WTC11 (cell line): ENCODE results near the gene SDC4. TPM values are rescaled to one million over a fixed set of nuclear protein-coding genes. Genes with fewer than 3 reads are reported as not detected.

Experiments used
- ATAC-seq: fragments of 200-7000 bp; cut with Tn5 transposase; 2 replicates; pipeline ENCODE4 v1.10.0; 2021; ENCODE audit warnings: mild to moderate bottlenecking, moderate library complexity
- CTCF ChIA-PET: fragments of 300-600 bp; sonication (Branson Sonifier 250); formaldehyde crosslinking; loops from one replicate; lab custom pipeline; 2021; ENCODE audit warnings: antibody characterized with exemption; lab: Charles Lee
- POLR2A ChIA-PET: fragments of 350-600 bp; sonication (Branson Sonifier 250); formaldehyde crosslinking; loops from one replicate; lab custom pipeline; 2021; ENCODE audit warnings: antibody characterized with exemption; lab: Charles Lee
- DNase-seq: peaks from one replicate; pipeline ENCODE4 v3.0.0; 2021; ENCODE audit warnings: low spot score
- H3K27ac Mint-ChIP-seq: 2 replicates; pipeline ENCODE4 v1.8.0; 2021; ENCODE audit warnings: mixed read lengths
- H3K27me3 Mint-ChIP-seq: 2 replicates; pipeline ENCODE4 v1.8.0; 2021; ENCODE audit warnings: low read depth, mild to moderate bottlenecking, moderate library complexity, mixed read lengths
- H3K36me3 Mint-ChIP-seq: 2 replicates; pipeline ENCODE4 v1.8.0; 2021; ENCODE audit warnings: mixed read lengths
- H3K4me1 Mint-ChIP-seq: 2 replicates; pipeline ENCODE4 v1.8.0; 2022; ENCODE audit warnings: mixed read lengths
- H3K4me3 Mint-ChIP-seq: 2 replicates; pipeline ENCODE4 v1.8.0; 2021; ENCODE audit warnings: mild to moderate bottlenecking, moderate library complexity, mixed read lengths
- H3K9me3 Mint-ChIP-seq: 2 replicates; pipeline ENCODE4 v1.8.0; 2021; ENCODE audit warnings: mixed read lengths
- ATF1 ChIP-seq: sonication (generic); formaldehyde crosslinking; IDR thresholded peaks from 2 replicates; pipeline ENCODE4 v1.8.1; 2023; ENCODE audit warnings: mild to moderate bottlenecking, moderate library complexity, missing genetic modification reagents
- ATF2 ChIP-seq: sonication (generic); formaldehyde crosslinking; IDR thresholded peaks from 2 replicates; pipeline ENCODE4 v1.8.1; 2022; ENCODE audit warnings: low read depth, missing genetic modification reagents, borderline replicate concordance
- FOXJ3 ChIP-seq: sonication (generic); formaldehyde crosslinking; IDR thresholded peaks from 2 replicates; pipeline ENCODE4 v1.9.0; 2021; ENCODE audit warnings: missing genetic modification reagents, mild to moderate bottlenecking, borderline replicate concordance
- GRHL2 ChIP-seq: fragments of 250-450 bp; sonication (Bioruptor Pico); IDR thresholded peaks from 2 replicates; pipeline ENCODE4 v1.8.0; 2022; ENCODE audit warnings: mild to moderate bottlenecking, moderate library complexity; ENCODE audit not compliant: insufficient replicate concordance, severe bottlenecking
- GTF2I ChIP-seq: fragments of 250-450 bp; sonication (Bioruptor Pico); conservative IDR thresholded peaks from 2 replicates; pipeline ENCODE4 v1.4.0; 2021; ENCODE audit warnings: mild to moderate bottlenecking
- HMGA2 ChIP-seq: fragments of 250-450 bp; sonication (Bioruptor Pico); IDR thresholded peaks from 2 replicates; pipeline ENCODE4 v1.4.0; 2021; ENCODE audit warnings: mild to moderate bottlenecking, moderate library complexity
- MXD4 ChIP-seq: fragments of 250-450 bp; sonication (Bioruptor Pico); IDR thresholded peaks from 2 replicates; pipeline ENCODE4 v1.8.0; 2021; ENCODE audit warnings: mild to moderate bottlenecking, moderate library complexity, borderline replicate concordance
- NFATC4 ChIP-seq: fragments of 250-450 bp; sonication (Bioruptor Pico); IDR thresholded peaks from 2 replicates; pipeline ENCODE4 v1.9.0; 2021; ENCODE audit warnings: mild to moderate bottlenecking
- PRDM15 ChIP-seq: sonication (generic); formaldehyde crosslinking; IDR thresholded peaks from 2 replicates; pipeline ENCODE4 v1.8.0; 2022; ENCODE audit warnings: missing genetic modification reagents
- RORB ChIP-seq: fragments of 250-450 bp; sonication (Bioruptor Pico); IDR thresholded peaks from 2 replicates; pipeline ENCODE4 v1.9.0; 2021; ENCODE audit warnings: mild to moderate bottlenecking
- TEAD4 ChIP-seq: sonication (generic); formaldehyde crosslinking; IDR thresholded peaks from 2 replicates; pipeline ENCODE4 v1.8.0; 2022; ENCODE audit warnings: mild to moderate bottlenecking, missing genetic modification reagents
- USF1 ChIP-seq: sonication (generic); formaldehyde crosslinking; IDR thresholded peaks from 2 replicates; pipeline ENCODE4 v1.8.0; 2022; ENCODE audit warnings: mild to moderate bottlenecking, missing genetic modification reagents
- ZNF121 ChIP-seq: sonication (generic); formaldehyde crosslinking; IDR thresholded peaks from 2 replicates; pipeline ENCODE4 v1.8.0; 2023; ENCODE audit warnings: missing genetic modification reagents
- total RNA-seq: library from RNA; stranded (reverse); gene quantifications from 3 replicates; pipeline ENCODE4 v1.2.3, GENCODE V29; 2021
- TF ChIP-seq, protein P1 (sequence below): fragments of 200-600 bp; IDR thresholded peaks from 2 replicates; pipeline ENCODE4 v1.8.0; 2022; ENCODE audit warnings: antibody characterized with exemption
- TF ChIP-seq, protein P2 (sequence below): fragments of 250-450 bp; sonication (Bioruptor Pico); IDR thresholded peaks from 2 replicates; pipeline ENCODE4 v1.9.0; 2021; ENCODE audit warnings: mild to moderate bottlenecking

Gene SDC4
- total RNA-seq, 1 experiment from 2014 or later: 64.0 TPM

GRCh38 chr20:45304464-45304999 is 43.7 kb downstream of the SDC4 start (continued):
- no peak for TF ChIP-seq MXD4
- no peak for TF ChIP-seq FOXJ3

- TF ChIP-seq PRDM15 (CRISPR knock-in tag): no peak
- TF ChIP-seq GRHL2: no peak
- no peak for TF ChIP-seq RORB (CRISPR knock-in tag)
- TF ChIP-seq USF1 (CRISPR knock-in tag): no peak
- TF ChIP-seq HMGA2: no peak
- no peak for TF ChIP-seq NFATC4
- TF ChIP-seq ATF1 (CRISPR knock-in tag): no peak
- TF ChIP-seq, protein P1, sequence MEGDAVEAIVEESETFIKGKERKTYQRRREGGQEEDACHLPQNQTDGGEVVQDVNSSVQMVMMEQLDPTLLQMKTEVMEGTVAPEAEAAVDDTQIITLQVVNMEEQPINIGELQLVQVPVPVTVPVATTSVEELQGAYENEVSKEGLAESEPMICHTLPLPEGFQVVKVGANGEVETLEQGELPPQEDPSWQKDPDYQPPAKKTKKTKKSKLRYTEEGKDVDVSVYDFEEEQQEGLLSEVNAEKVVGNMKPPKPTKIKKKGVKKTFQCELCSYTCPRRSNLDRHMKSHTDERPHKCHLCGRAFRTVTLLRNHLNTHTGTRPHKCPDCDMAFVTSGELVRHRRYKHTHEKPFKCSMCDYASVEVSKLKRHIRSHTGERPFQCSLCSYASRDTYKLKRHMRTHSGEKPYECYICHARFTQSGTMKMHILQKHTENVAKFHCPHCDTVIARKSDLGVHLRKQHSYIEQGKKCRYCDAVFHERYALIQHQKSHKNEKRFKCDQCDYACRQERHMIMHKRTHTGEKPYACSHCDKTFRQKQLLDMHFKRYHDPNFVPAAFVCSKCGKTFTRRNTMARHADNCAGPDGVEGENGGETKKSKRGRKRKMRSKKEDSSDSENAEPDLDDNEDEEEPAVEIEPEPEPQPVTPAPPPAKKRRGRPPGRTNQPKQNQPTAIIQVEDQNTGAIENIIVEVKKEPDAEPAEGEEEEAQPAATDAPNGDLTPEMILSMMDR: no peak
- TF ChIP-seq TEAD4 (CRISPR knock-in tag): no peak
- no peak for TF ChIP-seq ZNF121 (CRISPR knock-in tag)
- no peak for TF ChIP-seq ATF2 (CRISPR knock-in tag)
- TF ChIP-seq, protein P2, sequence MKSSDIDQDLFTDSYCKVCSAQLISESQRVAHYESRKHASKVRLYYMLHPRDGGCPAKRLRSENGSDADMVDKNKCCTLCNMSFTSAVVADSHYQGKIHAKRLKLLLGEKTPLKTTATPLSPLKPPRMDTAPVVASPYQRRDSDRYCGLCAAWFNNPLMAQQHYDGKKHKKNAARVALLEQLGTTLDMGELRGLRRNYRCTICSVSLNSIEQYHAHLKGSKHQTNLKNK (CRISPR knock-in tag): no peak
- TF ChIP-seq GTF2I (CRISPR knock-in tag): no peak
- TF ChIP-seq, all 79 proteins: peak for 0
- H3K36me3 Mint-ChIP-seq: no peaks in the 10 kb centered on the region
- no peaks in the 10 kb centered on the region for H3K9me3 Mint-ChIP-seq
- CTCF ChIA-PET: interaction anchor here (0.5 to 5.8 kb wide), 10 partner anchors 8 to 183 kb away, joined by 3 to 154 read pairs (median 3); no protein-coding TSS in a partner anchor
- DNase-seq (no peak), ATAC-seq (no peak)
- peaks cover 11% of the 10 kb centered on the region for H3K27me3 Mint-ChIP-seq
- H3K27ac Mint-ChIP-seq: no peak overlapping the region
- H3K4me3 Mint-ChIP-seq: no peak overlapping the region
- peaks cover 22% of the 10 kb centered on the region for H3K4me1 Mint-ChIP-seq
- POLR2A ChIA-PET: no interaction called here
Measured at GRCh38 chr20:45303586-45304463, 44.4 kb downstream of the SDC4 start.
